HuH-7.5 (cell line): ENCODE results near the gene HORMAD1.
"Not testable (repeated sequence)": the region's sequence is repeated elsewhere in the genome, so short reads cannot be mapped to it uniquely, and the experiment has no call there.

Experiments used
- DNase-seq: peaks from one replicate; pipeline ENCODE4 v3.0.0; 2011; ENCODE audit warnings: low spot score

The HORMAD1 gene

DNA sequence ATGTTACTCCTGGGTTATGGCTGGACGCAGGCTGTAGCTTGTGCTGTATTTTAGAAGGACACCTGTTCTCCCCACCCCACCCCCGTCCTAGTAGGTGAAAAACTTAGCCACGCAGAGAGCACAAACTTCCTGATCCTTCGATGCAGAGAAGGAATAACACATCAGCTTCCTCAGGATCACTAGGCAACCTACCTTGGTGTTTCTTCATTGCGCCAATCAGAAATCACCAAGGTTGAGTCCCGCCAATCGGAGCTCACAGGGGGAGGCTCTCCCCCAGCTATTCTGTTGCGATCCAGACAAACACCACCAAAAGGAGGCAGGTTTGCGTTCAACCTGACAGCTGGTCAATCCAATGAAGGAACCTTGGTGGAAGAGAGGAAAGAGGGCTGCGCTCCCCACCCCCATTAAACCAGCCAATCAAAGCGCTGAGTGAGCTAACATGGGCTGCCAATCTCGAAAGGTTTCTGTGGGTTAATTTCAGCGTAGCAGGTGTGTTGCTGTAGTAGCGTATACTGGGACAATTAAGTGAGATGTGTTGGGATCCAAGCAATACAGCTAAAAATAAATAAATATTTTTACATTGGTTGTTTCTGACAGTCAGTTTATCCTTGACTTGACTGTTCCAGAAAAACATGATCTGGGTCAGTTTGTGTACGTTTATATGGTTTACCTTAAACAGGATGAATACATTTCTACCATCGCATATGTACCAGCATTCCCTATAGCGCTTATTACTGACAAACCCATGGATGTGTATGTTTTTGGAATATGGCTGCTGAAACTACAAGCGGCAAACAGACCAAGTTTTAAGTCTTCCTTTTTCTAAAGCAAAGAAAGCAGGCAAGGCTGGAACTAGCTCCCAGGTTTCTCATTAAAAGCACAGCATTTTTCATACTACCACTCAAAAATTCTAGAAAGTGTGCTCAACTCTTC is 23.4 kb downstream of the HORMAD1 start, which contains the start of gene GOLPH3L:
GOLPH3L (minus strand) TSS at position 160 of the 933 bp plus-strand sequence. CDS start 2,316 bp downstream, outside the sequence.
- DNase-seq: peak; percentile 70

- DNase-seq: no peak
Observed at GRCh38 chr1:150696590-150696989, 24.1 kb downstream of the HORMAD1 start.

DNA sequence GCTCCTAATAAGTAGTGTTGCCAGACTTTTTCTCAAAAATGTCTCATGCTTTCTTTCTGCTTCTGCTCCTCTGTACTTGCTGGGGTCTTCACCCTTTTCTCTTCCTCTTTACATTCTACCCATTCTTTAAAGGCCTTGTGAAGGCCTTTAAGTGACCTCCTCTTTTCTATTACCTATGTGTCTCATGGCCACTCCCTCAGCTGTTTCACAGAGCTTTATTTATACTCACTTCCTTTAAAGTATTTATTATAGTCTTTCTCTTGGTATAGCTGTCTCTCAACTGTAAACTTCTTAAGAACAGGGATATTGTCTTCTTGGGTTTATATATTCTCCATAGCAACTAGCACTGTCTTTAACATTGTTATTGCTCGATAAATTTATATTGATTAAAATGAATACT is 24.5 kb downstream of the HORMAD1 start:
- no peak for DNase-seq

GRCh38 chr1:150695561-150695960 is 25.1 kb downstream of the HORMAD1 start:
- no peak for DNase-seq

DNA sequence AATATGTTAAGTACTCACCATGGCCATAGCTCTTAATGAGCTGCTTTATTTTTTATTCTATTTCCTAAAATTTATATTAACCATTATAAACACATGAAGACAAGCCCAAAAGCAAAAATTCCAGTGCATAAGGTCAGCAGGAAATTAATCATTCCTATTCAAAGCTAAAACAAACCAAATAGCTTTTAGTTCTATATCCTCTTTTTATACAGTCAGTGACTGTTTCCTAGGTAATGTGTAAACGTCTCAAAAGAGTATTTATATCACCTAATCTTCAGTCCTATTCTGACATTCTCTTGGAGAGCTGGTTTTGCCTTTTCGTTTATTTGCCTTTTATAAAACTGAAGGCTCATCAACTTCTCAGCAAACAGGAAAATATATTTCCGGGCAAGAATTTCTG is 28.0 kb downstream of the HORMAD1 start:
- DNase-seq: no peak

DNA sequence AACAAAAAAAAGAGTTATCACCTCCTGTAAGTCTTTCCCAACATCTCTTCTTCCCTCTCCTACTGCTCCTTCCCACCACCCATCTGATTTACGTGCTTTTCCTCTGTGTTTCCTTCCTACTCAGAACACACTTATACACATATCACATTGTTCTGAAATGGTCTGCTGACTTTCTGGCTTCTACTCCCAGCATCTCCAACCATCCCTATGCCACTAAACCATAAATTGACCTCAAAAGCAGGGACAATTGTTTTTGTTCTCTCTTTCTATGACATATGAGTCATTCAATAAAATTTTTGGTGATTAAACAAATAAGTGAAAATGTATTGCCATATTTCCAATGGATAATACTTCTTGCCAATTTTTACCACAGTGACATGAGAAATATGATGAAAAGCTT is 31.9 kb downstream of the HORMAD1 start:
- no peak for DNase-seq

GRCh38 chr1:150686275-150686674 is 34.4 kb downstream of the HORMAD1 start:
- DNase-seq: no peak

- no peak for DNase-seq
Observed at GRCh38 chr1:150683914-150684313, 36.8 kb downstream of the HORMAD1 start.

- DNase-seq: no peak
Observed at GRCh38 chr1:150678988-150679387, 41.7 kb downstream of the HORMAD1 start.

DNA sequence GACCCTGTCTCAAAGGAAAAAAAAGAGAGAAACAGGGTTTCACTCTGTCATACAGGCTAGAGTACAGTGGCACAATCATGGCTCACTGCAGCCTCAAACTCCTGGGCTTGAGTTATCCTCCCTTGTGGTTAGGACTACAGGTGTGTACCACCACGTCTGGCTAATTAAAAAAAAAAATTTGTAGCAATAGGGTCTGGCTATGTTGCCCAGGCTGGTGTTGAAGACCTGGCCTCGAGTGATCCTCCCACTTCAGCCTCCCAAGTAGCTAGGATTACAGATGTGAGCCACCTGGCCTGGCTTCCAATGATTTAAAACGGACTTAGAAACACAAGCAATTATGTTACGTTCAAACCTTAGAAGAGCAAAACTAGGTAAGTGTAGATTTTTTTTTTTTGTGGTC is 45.8 kb downstream of the HORMAD1 start:
- no peak for DNase-seq

DNA sequence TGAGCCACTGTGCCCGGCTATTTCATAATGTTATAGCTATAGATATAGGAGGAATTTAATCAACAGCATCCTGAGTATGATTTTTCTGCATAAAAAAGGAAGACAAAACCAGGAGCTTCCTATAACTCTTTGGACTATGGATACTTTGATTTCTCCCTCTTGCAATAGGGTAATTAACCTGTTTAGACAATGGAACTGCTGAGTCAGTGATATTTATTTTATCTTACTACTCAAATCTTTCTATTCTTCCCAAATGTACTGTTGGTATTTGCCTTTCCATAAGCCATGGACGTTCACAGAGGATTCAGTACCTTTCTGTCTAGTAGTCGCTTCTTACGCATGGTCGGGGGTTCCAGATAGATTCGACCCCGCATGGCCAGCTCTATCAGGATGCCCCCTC is 57.4 kb downstream of the HORMAD1 start:
- DNase-seq: no peak

GRCh38 chr1:150662811-150663210 is 57.9 kb downstream of the HORMAD1 start:
- no peak for DNase-seq

DNA sequence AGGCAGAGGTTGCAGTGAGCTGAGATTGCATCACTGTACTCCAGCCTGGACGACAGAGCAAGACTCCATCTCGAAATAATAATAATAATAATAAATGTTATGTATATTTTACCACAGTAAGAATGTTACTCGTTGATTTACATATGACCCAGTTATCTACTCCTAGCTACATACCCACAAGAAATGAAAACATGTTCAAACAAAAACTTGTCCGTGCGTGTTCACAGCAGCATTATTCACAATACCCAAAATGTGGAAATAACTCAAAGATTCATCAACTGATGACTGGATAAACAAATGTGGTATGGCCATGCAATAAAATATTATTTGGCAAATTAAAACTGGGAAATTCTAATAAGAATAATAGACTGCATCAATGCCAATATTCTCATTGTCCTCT is 59.5 kb downstream of the HORMAD1 start:
- DNase-seq: no peak

- DNase-seq: no peak
Observed at GRCh38 chr1:150660584-150660983, 60.1 kb downstream of the HORMAD1 start.

DNA sequence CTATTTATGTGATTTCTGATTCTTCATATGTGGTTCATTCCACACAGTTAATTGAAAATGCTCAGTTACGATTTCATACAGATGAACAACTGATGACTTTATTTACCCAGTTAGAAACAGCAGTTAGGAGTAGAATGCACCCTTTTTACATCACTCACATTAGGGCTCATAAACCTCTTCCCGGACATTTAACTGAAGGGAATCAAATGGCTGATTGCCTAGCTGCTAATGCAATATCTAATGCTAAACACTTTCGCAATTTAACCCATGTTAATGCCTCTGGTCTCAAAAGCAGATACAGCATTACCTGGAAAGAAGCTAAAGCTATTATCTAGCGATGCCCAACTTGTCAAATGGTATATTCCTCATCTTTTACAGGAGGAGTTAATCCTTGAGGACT is 63.6 kb downstream of the HORMAD1 start:
- DNase-seq: not testable (repeated sequence)

DNA sequence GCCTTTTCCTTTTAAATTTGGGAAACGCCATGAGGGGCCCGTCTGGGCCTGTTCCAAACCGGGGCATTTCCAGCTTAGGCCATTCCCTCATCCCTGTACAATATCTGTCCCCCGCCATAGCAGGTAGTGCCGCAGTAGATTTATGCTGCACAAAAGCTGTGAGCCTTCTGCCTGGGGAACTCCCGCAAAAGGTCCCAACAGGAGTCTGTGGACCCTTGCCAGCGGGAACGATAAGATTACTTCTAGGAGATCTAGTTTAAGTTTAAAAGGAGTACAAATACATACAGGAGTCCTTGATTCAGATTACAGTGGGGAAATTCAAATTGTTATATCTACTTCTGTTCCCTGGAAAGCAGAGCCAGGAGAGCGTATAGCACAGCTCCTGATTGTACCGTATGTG is 66.1 kb downstream of the HORMAD1 start:
- DNase-seq: not testable (repeated sequence)

GRCh38 chr1:150650193-150650592 is 70.5 kb downstream of the HORMAD1 start:
- DNase-seq: no peak

- no peak for DNase-seq
Observed at GRCh38 chr1:150649441-150650075, 71.1 kb downstream of the HORMAD1 start.
